DOHH2 (cell line): ENCODE measurements around the gene STK32B.

ENCODE experiments used
- EZH2phosphoT487 ChIP-seq: fragments of 200-600 bp; sonication (generic); IDR thresholded peaks from 2 replicates; pipeline ENCODE4 v1.6.1; 2017; ENCODE audit warnings: borderline replicate concordance, mild to moderate bottlenecking, antibody characterized with exemption, low read length, moderate library complexity, mixed read lengths
- TF ChIP-seq, protein P1 (sequence below): fragments of 200-600 bp; sonication (generic); IDR thresholded peaks from one replicate; pipeline ENCODE4 v1.5.1; 2014; ENCODE audit warnings: antibody characterized with exemption, mild to moderate bottlenecking, low read depth, low read length; ENCODE audit not compliant: poor library complexity, severe bottlenecking

DNA sequence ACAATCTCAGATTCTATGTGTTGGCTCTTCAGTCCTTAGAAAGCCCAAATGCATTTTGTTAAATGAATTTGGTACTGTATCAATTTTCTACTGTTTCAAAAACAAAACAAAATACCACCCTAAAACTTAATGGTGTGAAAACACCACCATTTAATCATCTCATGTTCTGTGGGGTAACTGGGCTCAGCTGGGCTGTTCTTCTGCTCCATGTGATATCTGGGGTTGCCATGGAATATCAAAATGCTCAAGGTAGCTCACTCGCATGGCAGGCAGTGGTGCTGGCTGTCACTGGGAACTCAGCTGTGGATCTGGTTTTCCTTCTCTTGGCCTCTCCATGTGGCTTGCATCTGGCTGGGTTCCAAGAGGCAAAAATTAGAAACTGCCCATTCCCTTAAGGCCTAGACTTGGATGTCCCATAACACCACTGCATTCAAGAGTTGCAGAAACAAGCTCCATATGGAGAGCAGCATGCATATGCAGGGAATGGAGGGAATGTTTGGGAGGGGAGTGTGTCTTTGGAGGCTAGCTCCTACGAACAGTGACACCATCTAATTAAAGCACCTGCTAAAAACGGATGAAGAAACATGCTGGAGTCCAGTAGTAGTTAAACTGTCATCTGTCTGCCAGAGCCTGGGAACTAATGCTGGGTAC is 279.2 kb downstream of the STK32B start:
- TF ChIP-seq, protein P1, sequence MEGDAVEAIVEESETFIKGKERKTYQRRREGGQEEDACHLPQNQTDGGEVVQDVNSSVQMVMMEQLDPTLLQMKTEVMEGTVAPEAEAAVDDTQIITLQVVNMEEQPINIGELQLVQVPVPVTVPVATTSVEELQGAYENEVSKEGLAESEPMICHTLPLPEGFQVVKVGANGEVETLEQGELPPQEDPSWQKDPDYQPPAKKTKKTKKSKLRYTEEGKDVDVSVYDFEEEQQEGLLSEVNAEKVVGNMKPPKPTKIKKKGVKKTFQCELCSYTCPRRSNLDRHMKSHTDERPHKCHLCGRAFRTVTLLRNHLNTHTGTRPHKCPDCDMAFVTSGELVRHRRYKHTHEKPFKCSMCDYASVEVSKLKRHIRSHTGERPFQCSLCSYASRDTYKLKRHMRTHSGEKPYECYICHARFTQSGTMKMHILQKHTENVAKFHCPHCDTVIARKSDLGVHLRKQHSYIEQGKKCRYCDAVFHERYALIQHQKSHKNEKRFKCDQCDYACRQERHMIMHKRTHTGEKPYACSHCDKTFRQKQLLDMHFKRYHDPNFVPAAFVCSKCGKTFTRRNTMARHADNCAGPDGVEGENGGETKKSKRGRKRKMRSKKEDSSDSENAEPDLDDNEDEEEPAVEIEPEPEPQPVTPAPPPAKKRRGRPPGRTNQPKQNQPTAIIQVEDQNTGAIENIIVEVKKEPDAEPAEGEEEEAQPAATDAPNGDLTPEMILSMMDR: no peak
- TF ChIP-seq EZH2phosphoT487: no peak
